ENCODE measurements around the gene CDH4. TPM values are rescaled to one million over a fixed set of nuclear protein-coding genes. Genes with fewer than 3 reads are reported as not detected.
A peak's percentile ranks its signal among the peaks of the same experiment; 100 is the strongest.

Gene CDH4
- total and polyA plus RNA-seq, 2 of the 8 experiments (the other 6 are each of a cell fraction or from before 2014, with no cell fraction given) = 4.3 to 7.9 TPM

DNA sequence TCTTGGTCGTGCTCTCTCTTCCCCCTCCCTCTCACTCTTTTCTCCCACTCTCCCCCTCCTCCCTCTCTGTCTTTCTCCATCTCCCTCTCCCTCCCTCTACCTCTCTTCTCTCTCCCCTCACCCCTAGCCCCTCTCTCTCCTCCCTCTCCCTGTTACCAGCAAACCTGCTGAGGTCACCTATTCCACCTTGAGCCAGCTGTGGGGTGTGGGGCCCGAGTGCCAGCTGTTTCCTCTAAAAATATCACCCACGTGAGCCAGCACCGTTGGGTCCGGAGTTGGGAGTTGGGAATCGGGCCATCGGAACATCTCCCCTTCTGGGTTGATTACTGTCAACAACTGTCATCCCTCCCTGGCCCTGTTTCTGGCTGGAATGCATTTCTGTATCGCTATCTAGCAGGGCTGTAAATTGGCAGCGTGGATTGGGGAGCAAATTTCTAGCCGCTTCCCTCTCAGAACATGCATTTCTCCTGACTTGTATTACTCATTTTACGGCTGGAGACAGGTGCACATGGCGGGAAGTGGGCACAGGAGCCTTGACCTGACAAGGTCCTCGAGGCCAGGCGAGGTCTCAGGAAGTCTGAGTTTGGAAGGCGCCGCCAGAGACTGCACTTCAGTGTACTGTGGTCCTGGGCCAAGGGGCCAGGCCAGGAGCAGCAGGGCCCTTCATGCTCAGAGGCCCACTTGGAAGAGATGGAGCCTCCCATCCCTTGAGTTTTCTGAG, 165.3 kb downstream of the CDH4 start:
- Histone ChIP-seq H3K14ac (ENCODE audit: insufficient read length) (no peak overlapping the region), H3K79me2 (ENCODE audit: control insufficient read depth in 1 of 2, insufficient read depth in 2 of 2, low read length in 2 of 2) (no peaks in the 10 kb centered on the region), H2BK120ac (replicated peaks; ENCODE audit: low read depth, low read length) (no peak overlapping the region), H2BK5ac (ENCODE audit: low read depth, low read length) (no peak overlapping the region), H3K36me3 (ENCODE audit: control insufficient read depth in 2 of 4, insufficient read depth in 4 of 4, low read length in 3 of 4) (no peaks in the 10 kb centered on the region), H2BK15ac (ENCODE audit: low read length) (no peak overlapping the region), H3K18ac (ENCODE audit: extremely low read depth, low read length) (no peak overlapping the region; the same call in 1 of the 2 replicates), H2AK5ac (ENCODE audit: low read depth, low read length) (no peak overlapping the region), H2AFZ (ENCODE audit: low read length) (no peak overlapping the region), H3K23ac (ENCODE audit: insufficient read length) (no peak overlapping the region), H3K56ac (replicated peaks; ENCODE audit: insufficient read length, low read depth, low read length) (no peak overlapping the region), H3K4ac (replicated peaks; ENCODE audit: insufficient read length, low read depth, low read length) (no peak overlapping the region), H3K27me3 (replicated peaks in 1 of 4; ENCODE audit: control insufficient read depth in 3 of 4, extremely low read depth in 1 of 4, insufficient read depth in 3 of 4, low read length in 3 of 4) (peaks cover 0 to 2% (median 0%) of the 10 kb centered on the region in 4 experiments; a peak in 3 of 7 replicates), H2BK20ac (ENCODE audit: low read length) (peak overlapping the region; percentile 82; the same call in 1 of the 2 replicates), H3K9ac (replicated peaks in 1 of 4; ENCODE audit: extremely low read depth in 1 of 4, low read depth in 3 of 4, low read length in 3 of 4) (no peak overlapping the region), H3K4me1 (replicated peaks in 1 of 4; ENCODE audit: control insufficient read depth in 3 of 4, insufficient read depth in 4 of 4, low read length in 3 of 4) (peaks cover 0 to 6% (median 3%) of the 10 kb centered on the region in 4 experiments; a peak in 4 of 7 replicates), H4K8ac (ENCODE audit: extremely low read depth, insufficient read depth, low read length) (no peak overlapping the region), H4K91ac (replicated peaks; ENCODE audit: insufficient read length, low read length) (no peak overlapping the region), H3K79me1 (ENCODE audit: low read depth, low read length) (no peaks in the 10 kb centered on the region), H3K23me2 (ENCODE audit: low read depth, low read length) (no peaks in the 10 kb centered on the region), H3K4me2 (ENCODE audit: insufficient read depth in 1 of 2, low read depth in 2 of 2, low read length in 2 of 2) (no peak overlapping the region), H3K27ac (ENCODE audit: low read depth, low read length) (no peak overlapping the region), H4K5ac (ENCODE audit: insufficient read length, low read depth, low read length) (no peak overlapping the region), H2BK12ac (ENCODE audit: low read depth, low read length) (no peak overlapping the region), H3K4me3 (ENCODE audit: extremely low read depth in 1 of 4, insufficient read depth in 2 of 4, low read depth in 3 of 4, low read length in 4 of 4) (no peak overlapping the region), H3K9me3 (ENCODE audit: insufficient read depth in 2 of 2, low read depth in 1 of 2, low read length in 1 of 2) (peaks cover 0 to 5% of the 10 kb centered on the region in 2 experiments; a peak in 2 of 4 replicates), H4K20me1 (replicated peaks in 1 of 2; ENCODE audit: control insufficient read depth in 1 of 2, insufficient read depth in 2 of 2, low read length in 2 of 2) (no peaks in the 10 kb centered on the region)
- FAIRE-seq (no peak), DNase-seq (ENCODE audit: low read depth in 1 of 2, low spot score in 2 of 2) (no peak)
- 91% methylated on average over 15 of the region's 16 CpGs; no CpG with 5 or more reads in 1 of the 2 experiments for WGBS, 2 experiments (ENCODE audit: extremely low coverage in 1 of 2, insufficient coverage in 1 of 2, insufficient read length in 1 of 2, insufficient replicate concordance in 2 of 2, low coverage in 1 of 2, low lambda C conversion rate in 2 of 2, missing lambda C conversion rate in 1 of 2)
- ChIA-PET CTCF (ENCODE audit: partially characterized antibody) (no interaction called here), POLR2A (ENCODE audit: partially characterized antibody) (no interaction called here)
- no peak for TF ChIP-seq CEBPB (IDR thresholded peaks at IDR 0.05; ENCODE audit: low read depth, low read length)
- no peak for TF ChIP-seq HDAC6 (IDR thresholded peaks at IDR 0.05; ENCODE audit: low read depth, low read length)
- no peak for TF ChIP-seq TAF1 (IDR thresholded peaks at IDR 0.05; ENCODE audit: low read depth, low read length)
- no peak for TF ChIP-seq PHF8 (conservative IDR thresholded peaks at IDR 0.05; ENCODE audit: low read depth, low read length)
- TF ChIP-seq CHD1 (IDR thresholded peaks at IDR 0.05; ENCODE audit: low read depth, low read length) = no peak
- no peak for TF ChIP-seq CBX8 (IDR thresholded peaks at IDR 0.05; ENCODE audit: borderline replicate concordance, low read depth, low read length)
- TF ChIP-seq TCF12 (IDR thresholded peaks at IDR 0.05; ENCODE audit: low read depth, low read length) = no peak
- TF ChIP-seq BCL11A (IDR thresholded peaks at IDR 0.05; ENCODE audit: low read depth in 2 of 2, low read length in 2 of 2) = no peak
- TF ChIP-seq CBX5 (IDR thresholded peaks at IDR 0.05; ENCODE audit: low read depth, low read length) = no peak
- no peak for TF ChIP-seq SP4 (IDR thresholded peaks at IDR 0.05; ENCODE audit: low read length)

Measured in H1 (cell line).